HepG2 (cell line): ENCODE results near the gene JAG1. TPM values are rescaled to one million over a fixed set of nuclear protein-coding genes. Genes with fewer than 3 reads are reported as not detected.

Experiments
- ATAC-seq: fragments of 200-7000 bp; cut with Tn5 transposase; 3 replicates; pipeline ENCODE4 v1.9.1; 2020; ENCODE audit warnings: mild to moderate bottlenecking, moderate library complexity
- BruUV-seq: library from RNA; stranded (reverse); fragments of 400-500 nt; replicated peaks from 2 replicates; lab custom pipeline; 2021; lab: Mats Ljungman, UMichigan
- CTCF ChIA-PET: fragments of 300-600 bp; formaldehyde crosslinking; extraction: SDS; loops from one replicate; lab custom pipeline; 2021; ENCODE audit warnings: low total read pairs, inconsistent platforms, low intra/inter-chr PET ratio; lab: Yijun Ruan, JAX
- POLR2A ChIA-PET: fragments of 350-600 bp; sonication (Branson Sonifier 250); formaldehyde crosslinking; loops from one replicate; lab custom pipeline; 2020; ENCODE audit warnings: antibody characterized with exemption, inconsistent platforms; lab: Yijun Ruan, JAX
- DNase-seq: peaks from one replicate; pipeline ENCODE4 v3.0.0-alpha.2; 2015; ENCODE audit warnings: low spot score
- FAIRE-seq: peaks from 3 replicates; lab custom pipeline; 2011; peaks lifted over from hg19 to GRCh38; lab: Jason Lieb, UNC
- H2AFZ ChIP-seq: one replicate; pipeline ENCODE4 v1.6.1; 2011; ENCODE audit warnings: low read length, inconsistent platforms
- H3K27ac ChIP-seq: fragments of 300-600 bp; 3 replicates; pipeline ENCODE4 v1.8.0; 2011; ENCODE audit warnings: mixed run types, mild to moderate bottlenecking, mixed read lengths, low read length, inconsistent platforms; ENCODE audit not compliant: insufficient read depth; ENCODE audit errors: extremely low read length
- H3K27me3 ChIP-seq, 2 experiments: fragments of 200-600 bp in 1 of 2; 2 replicates in 1 of 2; 3 replicates in 1 of 2; pipeline versions ENCODE4 v1.6.0 to v1.8.0; 2011; ENCODE audit warnings: low read length in 2 of 2, mild to moderate bottlenecking in 2 of 2, moderate library complexity in 2 of 2, inconsistent platforms in 1 of 2; ENCODE audit not compliant: insufficient read depth in 2 of 2, control insufficient read depth in 1 of 2
- H3K36me3 ChIP-seq, 2 experiments: fragments of 200-600 bp in 1 of 2; replicated peaks in 1 of 2; 2 replicates in 1 of 2; 3 replicates in 1 of 2; pipeline versions ENCODE4 v1.5.1 to v1.8.0; 2011; ENCODE audit warnings: low read length in 2 of 2, inconsistent platforms in 1 of 2; ENCODE audit not compliant: insufficient read depth in 2 of 2, control insufficient read depth in 1 of 2
- H3K4me1 ChIP-seq: 2 replicates; pipeline ENCODE4 v1.5.1; 2012; ENCODE audit warnings: low read length, inconsistent platforms; ENCODE audit not compliant: insufficient read depth
- H3K4me2 ChIP-seq: 2 replicates; pipeline ENCODE4 v1.6.0; 2011; ENCODE audit warnings: low read depth, low read length, inconsistent platforms
- H3K4me3 ChIP-seq, 3 experiments: fragments of 200-600 bp in 1 of 3; sonication (generic), shearing (Covaris generic) in 1 of 3; replicated peaks in 1 of 3; 2 replicates each; pipeline ENCODE4 v1.5.1; 2011 to 2016; ENCODE audit warnings: low read length in 3 of 3, inconsistent platforms in 2 of 3, low read depth in 2 of 3, mild to moderate bottlenecking in 2 of 3, control low read depth in 1 of 3, mixed read lengths in 1 of 3; ENCODE audit not compliant: insufficient read depth in 1 of 3
- H3K79me2 ChIP-seq: one replicate; pipeline ENCODE4 v1.6.1; 2011; ENCODE audit warnings: low read length, inconsistent platforms; ENCODE audit not compliant: insufficient read depth
- H3K9ac ChIP-seq: 2 replicates; pipeline ENCODE4 v1.6.0; 2011; ENCODE audit warnings: mild to moderate bottlenecking, low read depth, low read length, inconsistent platforms; ENCODE audit not compliant: insufficient read depth
- H3K9me3 ChIP-seq: 2 replicates; pipeline ENCODE4 v1.5.1; 2012; ENCODE audit warnings: mild to moderate bottlenecking, low read length
- H4K20me1 ChIP-seq: 2 replicates; pipeline ENCODE4 v1.6.0; 2011; ENCODE audit warnings: inconsistent platforms, mild to moderate bottlenecking, low read length, moderate library complexity; ENCODE audit not compliant: insufficient read depth
- FOXA1 ChIP-seq, 2 experiments: fragments of 450-650 bp in 1 of 2; sonication (generic) in 1 of 2; formaldehyde crosslinking in 1 of 2; IDR thresholded peaks; 2 replicates each; pipeline versions ENCODE4 v1.4.0 to v1.6.1; 2016 to 2020; ENCODE audit warnings: missing genetic modification reagents in 1 of 2
- HMGXB4 ChIP-seq, 2 experiments: sonication (generic) in 1 of 2; formaldehyde crosslinking in 1 of 2; IDR thresholded peaks; 2 replicates each; pipeline versions ENCODE4 v1.4.0 to v1.6.1; 2018 to 2020; ENCODE audit warnings: missing genetic modification reagents in 2 of 2, borderline replicate concordance in 1 of 2, low read depth in 1 of 2, mild to moderate bottlenecking in 1 of 2, missing biosample characterization in 1 of 2
- HNF4A ChIP-seq: sonication (generic); formaldehyde crosslinking; IDR thresholded peaks from 2 replicates; pipeline ENCODE4 v1.4.0; 2020; ENCODE audit warnings: missing genetic modification reagents
- MAFF ChIP-seq: IDR thresholded peaks from 2 replicates; pipeline ENCODE4 v1.6.1; 2011; ENCODE audit warnings: low read depth, low read length, improper control_type of control experiment
- MNT ChIP-seq: fragments of 450-650 bp; IDR thresholded peaks from 2 replicates; pipeline ENCODE4 v1.6.1; 2016
- ZBTB38 ChIP-seq: sonication (generic); formaldehyde crosslinking; IDR thresholded peaks from 2 replicates; pipeline ENCODE4 v1.5.1; 2020; ENCODE audit warnings: mild to moderate bottlenecking, missing genetic modification reagents
- ZFP1 ChIP-seq: IDR thresholded peaks from 2 replicates; pipeline ENCODE4 v1.6.1; 2016
- ZFY ChIP-seq: sonication (generic); formaldehyde crosslinking; IDR thresholded peaks from 2 replicates; pipeline ENCODE4 v1.4.0; 2020; ENCODE audit warnings: missing genetic modification reagents
- ZNF7 ChIP-seq: IDR thresholded peaks from 2 replicates; pipeline ENCODE4 v1.6.1; 2016; ENCODE audit warnings: missing biosample characterization, missing genetic modification reagents
- ZNF724P ChIP-seq: sonication (generic); formaldehyde crosslinking; IDR thresholded peaks from 2 replicates; pipeline ENCODE4 v1.8.0; 2022; ENCODE audit warnings: missing genetic modification reagents, borderline replicate concordance
- ZNF768 ChIP-seq: sonication (generic); formaldehyde crosslinking; IDR thresholded peaks from 2 replicates; pipeline ENCODE4 v1.4.0; 2020; ENCODE audit warnings: missing genetic modification reagents
- ZSCAN22 ChIP-seq: sonication (generic); formaldehyde crosslinking; IDR thresholded peaks from 2 replicates; pipeline ENCODE4 v1.4.0; 2020; ENCODE audit warnings: mild to moderate bottlenecking, missing genetic modification reagents
- WGBS: methylation state at CpG from one replicate; pipeline ENCODE4 v1.1.6; 2017; ENCODE audit warnings: low lambda C conversion rate; 5-methylcytosine and 5-hydroxymethylcytosine counted together
- in situ Hi-C: cut with HindIII; loops from 2 replicates; pipeline ENCODE4 v1.10.0; 2017; ENCODE audit warnings: low pct_unique_long_range_greater_than_20kb; ENCODE audit not compliant: extremely low pct_ligation_motif_present
- intact Hi-C: fragments of 100-400 bp; cut with micrococcal nuclease; formaldehyde crosslinking; loops from one replicate; pipeline ENCODE4 v1.10.0; 2022; ENCODE audit not compliant: unreplicated experiment
- polyA plus RNA-seq, 8 experiments: library from polyadenylated mRNA; depleted of rRNA in 3 of 8; stranded (reverse) in 7 of 8; unstranded in 1 of 8; fragments of >200 nt; fragmentation: Illumina TruSeq in 4 of 8; extraction: Trizol in 4 of 8; gene quantifications; 2 replicates each; pipeline versions ENCODE4 v1.2.1 to v1.2.3, GENCODE V29; 2011 to 2016; ENCODE audit warnings: low read depth in 4 of 8, missing spikeins in 1 of 8, mixed read lengths in 1 of 8; ENCODE audit not compliant: insufficient read depth in 1 of 8
- total RNA-seq, 5 experiments: library from RNA; depleted of rRNA; stranded (reverse); fragments of >200 nt; fragmentation: Illumina TruSeq; extraction: Trizol; gene quantifications; 2 replicates each; pipeline ENCODE4 v1.2.3, GENCODE V29; 2016; ENCODE audit warnings: low read depth in 1 of 5
- TF ChIP-seq, protein P1 (sequence below): sonication (generic); formaldehyde crosslinking; IDR thresholded peaks from 2 replicates; pipeline ENCODE4 v1.8.0; 2022; ENCODE audit warnings: missing genetic modification reagents, mild to moderate bottlenecking, moderate library complexity, borderline replicate concordance
- TF ChIP-seq, protein P2 (sequence below): sonication (generic); formaldehyde crosslinking; conservative IDR thresholded peaks from 2 replicates; pipeline ENCODE4 v1.4.0; 2020; ENCODE audit warnings: mild to moderate bottlenecking, missing genetic modification reagents, moderate library complexity

The JAG1 gene
- total and polyA plus RNA-seq, 2 of the 13 experiments (the other 11 are each of a cell fraction or from before 2014, with no cell fraction given) = 47.1 to 56.3 TPM

DNA sequence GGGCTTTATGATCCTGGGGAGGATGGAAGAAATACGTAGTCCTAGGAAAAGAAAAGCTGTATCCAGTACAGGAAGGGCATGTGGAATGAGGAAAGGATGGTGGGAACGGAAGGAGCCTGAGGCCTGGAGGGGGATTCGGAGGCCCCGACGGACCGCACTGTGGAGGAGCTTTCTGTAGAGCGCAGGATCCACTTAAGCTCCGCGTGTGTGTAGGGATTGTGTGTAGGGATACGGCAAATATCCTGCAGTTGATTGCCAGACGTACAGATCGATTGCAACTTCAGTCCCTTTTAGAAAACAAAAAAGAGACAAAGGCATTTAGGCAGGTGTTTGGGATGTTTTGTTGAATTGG, 32.6 kb upstream of the JAG1 start:
- no peaks in the 10 kb centered on the region for H3K27me3 ChIP-seq
- no TSS peak for BruUV-seq
- no peak overlapping the region for H2AFZ ChIP-seq
- H3K4me3 ChIP-seq = no peak overlapping the region; a peak in 1 of 6 replicates
- H3K9ac ChIP-seq = 0 out of 2 replicates have a peak overlapping the region, but pooled peaks have one; percentile 31
- peak overlapping the region; percentile 23 for H3K27ac ChIP-seq
- no peaks in the 10 kb centered on the region for H4K20me1 ChIP-seq
- 97% methylated on average over 12 of the region's 12 CpGs for WGBS
- no peak for FAIRE-seq
- intact Hi-C loops (loop anchor here (5.0 kb wide), 2 partner anchors 149 to 339 kb away; no protein-coding TSS in a partner anchor), in situ Hi-C loops (no loop called here)
- ChIA-PET CTCF (no interaction called here), POLR2A (interaction anchor here (0.7 to 4.1 kb wide), 3 partner anchors 16 to 141 kb away, joined by 3 to 37 read pairs (median 3); partner anchors contain the start of gene JAG1)
- no peak for DNase-seq
- H3K9me3 ChIP-seq = no peaks in the 10 kb centered on the region
- peak overlapping the region; percentile 52 for H3K4me2 ChIP-seq
- no peaks in the 10 kb centered on the region for H3K79me2 ChIP-seq
- H3K36me3 ChIP-seq = no peaks in the 10 kb centered on the region
- peaks cover 67% of the 10 kb centered on the region for H3K4me1 ChIP-seq
- no peak for ATAC-seq
- TF ChIP-seq ZNF7 (CRISPR knock-in tag) (no peak), ZFY (CRISPR knock-in tag) (no peak), HNF4A (CRISPR knock-in tag) (no peak), MAFF (no peak), ZBTB38 (CRISPR knock-in tag) (0 out of 2 replicates have a peak, but pooled peaks have one; percentile 10), ZSCAN22 (CRISPR knock-in tag) (0 out of 2 replicates have a peak, but pooled peaks have one; percentile 52), ZNF768 (CRISPR knock-in tag) (no peak), MNT (no peak), ZNF724P (no peak), FOXA1 (IDR thresholded peaks at IDR 0.05) (no peak), FOXA1 (CRISPR knock-in tag; IDR thresholded peaks at IDR 0.05) (no peak), ZFP1 (CRISPR knock-in tag) (no peak), HMGXB4 (CRISPR knock-in tag; IDR thresholded peaks at IDR 0.05; ENCODE audit: borderline replicate concordance in 1 of 2, low read depth in 1 of 2) (0 out of 4 replicates have a peak, but pooled peaks of 1 of the 2 experiments have one; percentile 14)
- TF ChIP-seq, protein P1, sequence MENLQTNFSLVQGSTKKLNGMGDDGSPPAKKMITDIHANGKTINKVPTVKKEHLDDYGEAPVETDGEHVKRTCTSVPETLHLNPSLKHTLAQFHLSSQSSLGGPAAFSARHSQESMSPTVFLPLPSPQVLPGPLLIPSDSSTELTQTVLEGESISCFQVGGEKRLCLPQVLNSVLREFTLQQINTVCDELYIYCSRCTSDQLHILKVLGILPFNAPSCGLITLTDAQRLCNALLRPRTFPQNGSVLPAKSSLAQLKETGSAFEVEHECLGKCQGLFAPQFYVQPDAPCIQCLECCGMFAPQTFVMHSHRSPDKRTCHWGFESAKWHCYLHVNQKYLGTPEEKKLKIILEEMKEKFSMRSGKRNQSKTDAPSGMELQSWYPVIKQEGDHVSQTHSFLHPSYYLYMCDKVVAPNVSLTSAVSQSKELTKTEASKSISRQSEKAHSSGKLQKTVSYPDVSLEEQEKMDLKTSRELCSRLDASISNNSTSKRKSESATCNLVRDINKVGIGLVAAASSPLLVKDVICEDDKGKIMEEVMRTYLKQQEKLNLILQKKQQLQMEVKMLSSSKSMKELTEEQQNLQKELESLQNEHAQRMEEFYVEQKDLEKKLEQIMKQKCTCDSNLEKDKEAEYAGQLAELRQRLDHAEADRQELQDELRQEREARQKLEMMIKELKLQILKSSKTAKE (CRISPR knock-in tag) = no peak
- TF ChIP-seq, protein P2, sequence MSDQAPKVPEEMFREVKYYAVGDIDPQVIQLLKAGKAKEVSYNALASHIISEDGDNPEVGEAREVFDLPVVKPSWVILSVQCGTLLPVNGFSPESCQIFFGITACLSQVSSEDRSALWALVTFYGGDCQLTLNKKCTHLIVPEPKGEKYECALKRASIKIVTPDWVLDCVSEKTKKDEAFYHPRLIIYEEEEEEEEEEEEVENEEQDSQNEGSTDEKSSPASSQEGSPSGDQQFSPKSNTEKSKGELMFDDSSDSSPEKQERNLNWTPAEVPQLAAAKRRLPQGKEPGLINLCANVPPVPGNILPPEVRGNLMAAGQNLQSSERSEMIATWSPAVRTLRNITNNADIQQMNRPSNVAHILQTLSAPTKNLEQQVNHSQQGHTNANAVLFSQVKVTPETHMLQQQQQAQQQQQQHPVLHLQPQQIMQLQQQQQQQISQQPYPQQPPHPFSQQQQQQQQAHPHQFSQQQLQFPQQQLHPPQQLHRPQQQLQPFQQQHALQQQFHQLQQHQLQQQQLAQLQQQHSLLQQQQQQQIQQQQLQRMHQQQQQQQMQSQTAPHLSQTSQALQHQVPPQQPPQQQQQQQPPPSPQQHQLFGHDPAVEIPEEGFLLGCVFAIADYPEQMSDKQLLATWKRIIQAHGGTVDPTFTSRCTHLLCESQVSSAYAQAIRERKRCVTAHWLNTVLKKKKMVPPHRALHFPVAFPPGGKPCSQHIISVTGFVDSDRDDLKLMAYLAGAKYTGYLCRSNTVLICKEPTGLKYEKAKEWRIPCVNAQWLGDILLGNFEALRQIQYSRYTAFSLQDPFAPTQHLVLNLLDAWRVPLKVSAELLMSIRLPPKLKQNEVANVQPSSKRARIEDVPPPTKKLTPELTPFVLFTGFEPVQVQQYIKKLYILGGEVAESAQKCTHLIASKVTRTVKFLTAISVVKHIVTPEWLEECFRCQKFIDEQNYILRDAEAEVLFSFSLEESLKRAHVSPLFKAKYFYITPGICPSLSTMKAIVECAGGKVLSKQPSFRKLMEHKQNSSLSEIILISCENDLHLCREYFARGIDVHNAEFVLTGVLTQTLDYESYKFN = 0 out of 2 replicates have a peak, but pooled peaks have one; percentile 14
